Aorta (tissue), 5 donors: Measurements from ENCODE around the gene SMURF2. TPM values are rescaled to one million over a fixed set of nuclear protein-coding genes. Genes with fewer than 3 reads are reported as not detected.

Experiments used
- ATAC-seq: fragments of 200-7000 bp; cut with Tn5 transposase; one replicate; pipeline ENCODE4 v1.9.1; 2022; ENCODE audit warnings: moderate library complexity; ENCODE audit not compliant: low FRiP score
- DNase-seq, 2 donors: peaks; one replicate each; pipeline ENCODE4 v3.0.0-alpha.2; 2020
- H3K27ac ChIP-seq, 2 donors: one replicate each; pipeline ENCODE4 v1.5.1; 2013; ENCODE audit warnings: low read length in 2 of 2, mild to moderate bottlenecking in 2 of 2, moderate library complexity in 2 of 2, control low read depth in 1 of 2, inconsistent platforms in 1 of 2, low read depth in 1 of 2
- H3K27me3 ChIP-seq, 2 donors: one replicate each; pipeline ENCODE4 v1.6.1; 2013; ENCODE audit warnings: control low read depth in 1 of 2, low read length in 1 of 2, mild to moderate bottlenecking in 1 of 2, moderate library complexity in 1 of 2; ENCODE audit not compliant: insufficient read depth in 2 of 2, control insufficient read depth in 1 of 2
- H3K36me3 ChIP-seq, 2 donors: one replicate each; pipeline ENCODE4 v1.6.1; 2013; ENCODE audit warnings: control low read depth in 1 of 2, low read length in 1 of 2, mild to moderate bottlenecking in 1 of 2; ENCODE audit not compliant: insufficient read depth in 2 of 2, control insufficient read depth in 1 of 2
- H3K4me1 ChIP-seq, 2 donors: one replicate each; pipeline ENCODE4 v1.6.1; 2013; ENCODE audit warnings: low read length in 2 of 2, control low read depth in 1 of 2, mild to moderate bottlenecking in 1 of 2, moderate library complexity in 1 of 2; ENCODE audit not compliant: insufficient read depth in 2 of 2, control insufficient read depth in 1 of 2
- H3K4me3 ChIP-seq, 2 donors: one replicate each; pipeline ENCODE4 v1.5.1; 2013; ENCODE audit warnings: low read length in 2 of 2, control low read depth in 1 of 2, mild to moderate bottlenecking in 1 of 2
- H3K9me3 ChIP-seq: one replicate; pipeline ENCODE4 v1.6.1; 2013; ENCODE audit warnings: mild to moderate bottlenecking, low read length; ENCODE audit not compliant: control insufficient read depth
- WGBS, 2 donors: extraction: QIAGEN DNeasy Blood & Tissue Kit; methylation state at CpG; one replicate each; pipeline ENCODE4 v1.1.7; 2013; 5-methylcytosine and 5-hydroxymethylcytosine counted together
- intact Hi-C, 2 donors: fragments of 100-400 bp; cut with DNase I; formaldehyde crosslinking; loops; one replicate each; pipeline versions ENCODE4 v1.14.2 to v1.15.0; 2022
- polyA plus RNA-seq, 2 donors: library from polyadenylated mRNA; stranded (reverse); fragments of 200-250 nt; gene quantifications; one replicate each; pipeline ENCODE4 v1.2.3, GENCODE V29; 2013
- total RNA-seq, 2 donors: library from RNA; stranded (reverse); fragmentation: NEBNext Ultra II Directional; extraction: Animal tissue kit (Norgen Biotek cat#: 25700); gene quantifications; one replicate each; pipeline ENCODE4 v1.2.1, GENCODE V29; 2021
- donor health status: healthy with polysubstance abuse.
- donor health status: Bipolar disorder and iron deficiency.
- donor health status: DM: no; HTN: no; CAD: no.
- donor health status: DM: no; HTN: no; CAD: no.
- donor health status: DM: yes; HTN: yes; CAD: no.

Gene SMURF2
- total and polyA plus RNA-seq, 4 donors = 11.3 to 62.1 (median 24.4) TPM

DNA sequence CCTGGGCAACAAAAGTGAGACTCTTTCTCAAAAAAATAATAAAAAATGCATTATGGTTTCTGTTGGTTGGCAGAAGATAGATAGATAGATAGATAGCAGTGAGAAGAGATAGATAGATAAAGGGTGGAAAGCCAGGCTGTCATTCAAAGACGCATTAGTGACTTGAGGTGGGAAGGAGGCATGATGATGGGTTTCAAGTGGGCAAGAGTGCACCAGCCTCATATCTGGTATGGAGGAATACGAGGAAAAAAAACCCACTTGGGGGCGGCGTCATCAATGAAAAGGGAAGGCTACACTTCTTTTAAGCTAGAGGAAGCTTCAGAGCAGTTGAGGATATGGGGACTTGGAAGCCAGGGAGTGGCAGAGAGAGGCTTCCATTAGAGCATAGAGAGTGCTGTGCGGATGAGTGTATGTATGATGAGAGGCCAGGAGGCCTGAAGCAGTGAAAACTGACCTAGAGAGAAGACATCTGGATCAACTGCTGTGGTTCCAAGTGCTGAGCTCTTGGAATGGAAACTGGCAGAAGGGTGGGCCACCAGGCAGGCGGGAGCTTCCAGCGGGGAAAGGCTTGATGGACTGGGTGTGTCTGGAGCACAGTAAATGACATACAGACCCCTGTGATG, 123.5 kb downstream of the SMURF2 start:
- 88 to 89% methylated on average over 7 of the region's 7 CpGs for WGBS, 2 donors
- Histone ChIP-seq H3K27ac (no peak overlapping the region), H3K27me3 (no peaks in the 10 kb centered on the region), H3K4me1 (no peaks in the 10 kb centered on the region), H3K36me3 (peaks cover 4 to 21% of the 10 kb centered on the region in 2 donors), H3K4me3 (no peak overlapping the region), H3K9me3 (no peaks in the 10 kb centered on the region)
- no peak for DNase-seq
- intact Hi-C loops = no loop called here
- no peak for ATAC-seq

DNA sequence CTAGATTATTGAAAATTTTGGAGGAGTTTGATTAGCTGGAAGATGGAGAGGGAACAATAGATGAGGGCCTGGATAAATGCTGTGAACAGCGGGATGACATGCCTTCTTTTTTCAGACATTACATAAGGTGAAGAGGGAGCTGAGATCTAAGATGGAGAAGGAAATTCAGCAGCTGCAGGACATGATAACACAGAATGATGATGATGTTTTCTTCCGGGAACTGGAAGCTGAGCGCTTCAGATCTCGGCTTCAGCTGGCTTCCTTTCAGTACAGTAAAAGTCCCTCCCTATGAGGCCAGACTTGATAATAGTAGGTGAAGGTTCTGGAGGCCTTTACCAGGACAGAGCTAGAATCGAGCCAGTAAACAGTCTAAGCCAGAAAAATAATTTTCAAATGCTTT, 124.6 kb downstream of the SMURF2 start:
- no peaks in the 10 kb centered on the region for H3K9me3 ChIP-seq
- H3K36me3 ChIP-seq = peaks cover 4 to 21% of the 10 kb centered on the region in 2 donors
- no peak overlapping the region for H3K27ac ChIP-seq
- H3K4me3 ChIP-seq = no peak overlapping the region
- no peak for ATAC-seq
- no peak for DNase-seq
- H3K4me1 ChIP-seq = no peaks in the 10 kb centered on the region
- H3K27me3 ChIP-seq = no peaks in the 10 kb centered on the region
- WGBS, 2 donors = 83 to 87% methylated on average over 5 of the region's 5 CpGs
- intact Hi-C loops = no loop called here

DNA sequence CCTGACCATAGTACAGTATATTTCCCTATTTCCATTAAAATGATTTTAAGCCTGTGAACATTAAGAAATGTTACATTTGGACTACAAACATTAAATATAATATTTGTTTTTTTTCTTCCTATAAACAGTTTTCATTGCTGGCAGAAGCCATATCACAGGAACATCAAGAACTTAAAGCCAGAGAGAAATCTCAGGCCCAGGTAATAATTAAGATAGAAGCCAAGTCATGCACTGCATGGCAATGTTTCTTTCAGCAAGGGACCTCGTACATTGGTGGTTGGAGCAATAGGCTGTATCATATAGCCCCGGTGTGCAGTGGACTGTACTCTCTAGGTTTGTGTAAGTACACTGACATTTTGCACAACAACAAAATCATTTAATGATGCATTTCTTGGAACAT, 125.2 kb downstream of the SMURF2 start:
- Histone ChIP-seq H3K36me3 (peaks cover 8 to 23% of the 10 kb centered on the region in 2 donors), H3K27me3 (no peaks in the 10 kb centered on the region), H3K4me3 (no peak overlapping the region), H3K27ac (no peak overlapping the region), H3K4me1 (no peaks in the 10 kb centered on the region), H3K9me3 (no peaks in the 10 kb centered on the region)
- WGBS, 2 donors = 74 to 79% methylated on average over 2 of the region's 2 CpGs
- ATAC-seq = no peak
- intact Hi-C loops = no loop called here
- DNase-seq = no peak

DNA sequence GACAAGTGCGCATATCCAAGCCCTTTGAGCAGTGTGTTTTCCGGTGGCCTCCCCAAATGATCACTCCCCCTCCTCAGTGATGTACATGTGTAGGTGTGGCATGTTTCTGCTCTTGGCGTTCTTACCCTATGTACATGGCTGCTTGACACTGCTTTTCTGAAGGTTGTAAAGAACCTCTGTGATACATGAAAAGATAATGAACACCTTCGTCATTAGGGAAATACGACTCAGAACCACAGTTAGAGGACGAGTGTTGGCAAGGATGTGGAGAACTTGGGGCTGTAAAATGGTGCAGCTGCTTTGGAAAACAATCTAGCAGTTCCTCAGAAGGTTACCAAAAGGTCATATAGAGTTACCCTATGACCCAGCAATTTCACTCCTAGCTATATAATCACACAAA, 126.8 kb downstream of the SMURF2 start:
- Histone ChIP-seq H3K27ac (no peak overlapping the region), H3K9me3 (no peaks in the 10 kb centered on the region), H3K4me1 (no peaks in the 10 kb centered on the region), H3K36me3 (peaks cover 13 to 25% of the 10 kb centered on the region in 2 donors), H3K27me3 (no peaks in the 10 kb centered on the region), H3K4me3 (no peak overlapping the region)
- WGBS, 2 donors = 72 to 79% methylated on average over 6 of the region's 6 CpGs
- ATAC-seq (no peak), DNase-seq (no peak)
- intact Hi-C loops = no loop called here

DNA sequence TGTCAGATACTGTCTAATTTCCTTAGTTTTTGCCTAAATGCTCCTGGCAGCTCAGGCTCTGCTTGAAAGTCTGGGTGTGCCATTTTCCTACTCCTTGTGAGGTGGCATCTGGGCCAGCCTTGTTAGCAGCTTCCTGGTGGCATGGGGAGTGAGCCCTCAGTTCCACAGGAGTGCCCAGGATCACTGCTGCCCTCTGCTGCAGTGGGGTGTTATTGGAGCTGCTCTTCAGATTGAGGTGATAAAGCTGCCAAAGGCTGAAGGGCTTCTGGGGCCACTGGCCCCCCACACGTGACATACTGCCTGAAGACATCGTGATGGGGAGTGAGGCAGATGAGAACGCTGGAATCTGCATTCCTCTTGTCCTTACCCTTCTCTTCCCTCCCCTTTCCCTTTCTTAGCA, 127.9 kb downstream of the SMURF2 start:
- Histone ChIP-seq H3K27ac (peak overlapping the region in 1 of 2 donors; percentile 29), H3K4me3 (no peak overlapping the region), H3K9me3 (no peaks in the 10 kb centered on the region), H3K4me1 (no peaks in the 10 kb centered on the region), H3K36me3 (peaks cover 13 to 24% of the 10 kb centered on the region in 2 donors), H3K27me3 (no peaks in the 10 kb centered on the region)
- intact Hi-C loops = no loop called here
- WGBS, 2 donors = 73 to 75% methylated on average over 3 of the region's 3 CpGs
- DNase-seq (no peak), ATAC-seq (no peak)

DNA sequence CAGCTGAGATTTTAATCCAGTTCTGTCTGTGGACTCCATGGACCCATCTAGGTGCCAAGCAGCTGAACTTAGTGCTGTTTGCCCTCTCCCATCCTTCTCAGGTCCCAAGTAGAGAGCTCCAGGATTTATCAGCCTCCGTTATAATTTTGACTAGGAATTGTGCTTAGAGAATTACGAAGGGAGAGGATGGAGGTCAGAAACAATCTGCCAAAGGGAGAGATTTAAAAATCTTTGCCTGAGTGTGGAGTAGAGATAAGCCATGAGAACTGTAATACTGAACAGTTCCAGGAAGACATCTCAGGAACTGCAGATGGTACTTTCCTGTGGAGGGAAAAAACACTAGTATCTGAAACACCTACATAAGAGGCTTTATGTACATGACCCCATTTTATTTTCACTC, 128.3 kb downstream of the SMURF2 start:
- ATAC-seq (no peak), DNase-seq (no peak)
- no peaks in the 10 kb centered on the region for H3K9me3 ChIP-seq
- H3K4me3 ChIP-seq = no peak overlapping the region
- H3K27me3 ChIP-seq = no peaks in the 10 kb centered on the region
- H3K36me3 ChIP-seq = peaks cover 13 to 23% of the 10 kb centered on the region in 2 donors
- intact Hi-C loops = no loop called here
- no peak overlapping the region for H3K27ac ChIP-seq
- 77 to 82% methylated on average over 2 of the region's 2 CpGs for WGBS, 2 donors
- no peaks in the 10 kb centered on the region for H3K4me1 ChIP-seq

DNA sequence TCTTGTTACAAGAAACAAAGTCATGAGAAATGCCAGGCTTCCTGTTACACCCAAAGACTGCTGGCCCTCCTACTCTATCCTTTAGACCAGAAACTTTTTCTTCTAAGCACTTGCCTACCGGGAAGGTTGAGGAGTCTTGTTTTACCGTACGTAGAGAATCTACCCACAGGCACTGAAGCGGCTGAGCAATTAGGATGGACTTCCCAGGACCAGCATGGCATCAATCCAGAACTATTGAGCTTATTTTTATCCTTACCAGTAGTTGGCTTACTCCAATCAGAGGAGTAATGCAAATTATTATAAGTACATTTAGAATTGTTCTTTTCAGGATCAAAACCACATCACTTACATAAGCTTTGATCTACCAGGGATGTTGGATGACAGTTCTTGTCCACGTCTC, 129.7 kb downstream of the SMURF2 start:
- Histone ChIP-seq H3K4me1 (no peaks in the 10 kb centered on the region), H3K4me3 (no peak overlapping the region), H3K9me3 (no peaks in the 10 kb centered on the region), H3K36me3 (peaks cover 13 to 19% of the 10 kb centered on the region in 2 donors), H3K27ac (peak overlapping the region in 1 of 2 donors; percentile 48), H3K27me3 (no peaks in the 10 kb centered on the region)
- WGBS, 2 donors = 76 to 80% methylated on average over 5 of the region's 5 CpGs
- DNase-seq (no peak), ATAC-seq (no peak)
- intact Hi-C loops = no loop called here

DNA sequence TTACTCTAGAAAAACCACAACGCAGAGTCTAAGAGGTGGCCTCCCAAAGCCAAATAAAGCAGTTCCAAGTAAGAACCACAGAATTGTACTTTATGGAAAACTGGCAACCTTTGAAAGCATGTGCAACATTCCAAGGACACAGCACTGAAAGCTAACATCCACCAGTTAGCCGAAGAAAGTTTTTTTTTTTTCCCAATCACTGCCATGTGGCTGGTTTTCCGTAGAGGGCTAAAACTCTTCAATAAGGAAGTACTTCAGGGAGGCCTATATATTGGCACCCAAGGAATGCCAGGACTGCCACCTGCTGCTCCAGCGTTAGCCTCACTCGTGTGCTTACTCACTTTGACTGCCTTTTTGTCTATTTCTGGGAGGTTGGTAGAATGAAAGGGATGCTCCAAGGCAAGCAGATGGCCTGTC, 130.1 kb downstream of the SMURF2 start:
- DNase-seq (no peak), ATAC-seq (no peak)
- H3K27me3 ChIP-seq = no peaks in the 10 kb centered on the region
- H3K27ac ChIP-seq = peak overlapping the region in 1 of 2 donors; percentile 48
- H3K4me1 ChIP-seq = no peaks in the 10 kb centered on the region
- 31 to 39% methylated on average over 5 of the region's 5 CpGs for WGBS, 2 donors
- H3K9me3 ChIP-seq = no peaks in the 10 kb centered on the region
- H3K36me3 ChIP-seq = peaks cover 13 to 18% of the 10 kb centered on the region in 2 donors
- intact Hi-C loops = no loop called here
- H3K4me3 ChIP-seq = no peak overlapping the region

DNA sequence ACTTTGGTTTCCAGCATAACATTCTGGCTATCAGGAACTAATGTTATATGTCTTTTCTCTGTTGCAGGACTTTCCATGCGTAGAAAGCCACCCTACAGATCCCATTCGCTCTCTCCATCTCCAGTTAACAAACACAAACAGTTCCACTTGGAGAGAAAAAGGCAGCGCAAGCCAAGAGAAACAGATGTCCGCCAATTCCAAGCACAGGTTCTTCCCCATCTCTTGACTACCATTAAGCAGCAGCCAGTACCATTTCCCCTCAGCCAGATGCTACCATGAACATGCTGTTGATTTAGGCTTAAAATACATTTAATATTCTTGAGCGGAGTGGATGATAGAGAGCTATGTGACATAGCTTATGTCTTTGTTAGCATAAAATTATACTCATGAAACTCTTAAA, 132.9 kb downstream of the SMURF2 start:
- WGBS, 2 donors = 54 to 61% methylated on average over 5 of the region's 5 CpGs
- no peak for ATAC-seq
- intact Hi-C loops = no loop called here

More for the DNA sequence above, 132.9 kb downstream of the SMURF2 start:
- H3K4me1 ChIP-seq = no peaks in the 10 kb centered on the region
- H3K9me3 ChIP-seq = no peaks in the 10 kb centered on the region
- H3K4me3 ChIP-seq = no peak overlapping the region
- H3K36me3 ChIP-seq = peaks cover 13% of the 10 kb centered on the region in 2 donors
- no peak overlapping the region for H3K27ac ChIP-seq
- DNase-seq = no peak
- H3K27me3 ChIP-seq = no peaks in the 10 kb centered on the region
